ENCODE results near the gene MLLT6.

DNA sequence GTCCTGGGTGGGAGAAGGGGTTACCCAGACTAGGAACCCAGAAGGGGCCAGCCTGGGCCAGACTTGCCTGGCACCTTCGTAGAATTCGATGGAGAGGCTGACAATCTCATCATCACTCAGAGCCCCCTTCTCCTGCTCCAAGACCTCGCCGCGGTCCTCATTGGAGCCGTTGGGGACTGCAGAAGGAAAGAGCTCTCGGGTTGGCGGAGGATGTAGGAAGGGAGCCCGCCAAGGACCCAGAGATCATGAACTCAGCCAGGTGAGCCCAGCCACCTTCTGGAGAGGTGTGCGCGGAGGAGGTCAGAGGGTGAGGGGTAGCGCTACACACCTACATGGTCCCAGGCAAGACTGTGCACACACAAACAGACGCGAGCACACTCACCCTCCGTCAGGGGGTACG, 33.6 kb downstream of the MLLT6 start:
- TF ChIP-seq, protein P1, sequence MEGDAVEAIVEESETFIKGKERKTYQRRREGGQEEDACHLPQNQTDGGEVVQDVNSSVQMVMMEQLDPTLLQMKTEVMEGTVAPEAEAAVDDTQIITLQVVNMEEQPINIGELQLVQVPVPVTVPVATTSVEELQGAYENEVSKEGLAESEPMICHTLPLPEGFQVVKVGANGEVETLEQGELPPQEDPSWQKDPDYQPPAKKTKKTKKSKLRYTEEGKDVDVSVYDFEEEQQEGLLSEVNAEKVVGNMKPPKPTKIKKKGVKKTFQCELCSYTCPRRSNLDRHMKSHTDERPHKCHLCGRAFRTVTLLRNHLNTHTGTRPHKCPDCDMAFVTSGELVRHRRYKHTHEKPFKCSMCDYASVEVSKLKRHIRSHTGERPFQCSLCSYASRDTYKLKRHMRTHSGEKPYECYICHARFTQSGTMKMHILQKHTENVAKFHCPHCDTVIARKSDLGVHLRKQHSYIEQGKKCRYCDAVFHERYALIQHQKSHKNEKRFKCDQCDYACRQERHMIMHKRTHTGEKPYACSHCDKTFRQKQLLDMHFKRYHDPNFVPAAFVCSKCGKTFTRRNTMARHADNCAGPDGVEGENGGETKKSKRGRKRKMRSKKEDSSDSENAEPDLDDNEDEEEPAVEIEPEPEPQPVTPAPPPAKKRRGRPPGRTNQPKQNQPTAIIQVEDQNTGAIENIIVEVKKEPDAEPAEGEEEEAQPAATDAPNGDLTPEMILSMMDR (IDR thresholded peaks at IDR 0.05) = no peak
- TF ChIP-seq ZFX (IDR thresholded peaks at IDR 0.05; ENCODE audit: borderline replicate concordance) = no peak

All from 22Rv1 (cell line).